ENCODE measurements around the gene MAML2.

GRCh38 chr11:96094156-96094555 is 248.8 kb downstream of the MAML2 start:
- TF ChIP-seq POLR2A (IDR thresholded peaks at IDR 0.05) (no peak), CTCF (IDR thresholded peaks at IDR 0.05) (no peak)

All from esophagus squamous epithelium (tissue), 4 donors.